Stimulated activated CD4-positive, alpha-beta T cell treated with anti-CD3 and anti-CD28 coated beads, Interleukin-4, amount 100 ng/mL, for 1 hour (primary cell): ENCODE measurements around the gene CERS1.

Source experiments
- DNase-seq: peaks from one replicate; pipeline ENCODE4 v3.0.0-alpha.2; 2020

Gene CERS1

DNA sequence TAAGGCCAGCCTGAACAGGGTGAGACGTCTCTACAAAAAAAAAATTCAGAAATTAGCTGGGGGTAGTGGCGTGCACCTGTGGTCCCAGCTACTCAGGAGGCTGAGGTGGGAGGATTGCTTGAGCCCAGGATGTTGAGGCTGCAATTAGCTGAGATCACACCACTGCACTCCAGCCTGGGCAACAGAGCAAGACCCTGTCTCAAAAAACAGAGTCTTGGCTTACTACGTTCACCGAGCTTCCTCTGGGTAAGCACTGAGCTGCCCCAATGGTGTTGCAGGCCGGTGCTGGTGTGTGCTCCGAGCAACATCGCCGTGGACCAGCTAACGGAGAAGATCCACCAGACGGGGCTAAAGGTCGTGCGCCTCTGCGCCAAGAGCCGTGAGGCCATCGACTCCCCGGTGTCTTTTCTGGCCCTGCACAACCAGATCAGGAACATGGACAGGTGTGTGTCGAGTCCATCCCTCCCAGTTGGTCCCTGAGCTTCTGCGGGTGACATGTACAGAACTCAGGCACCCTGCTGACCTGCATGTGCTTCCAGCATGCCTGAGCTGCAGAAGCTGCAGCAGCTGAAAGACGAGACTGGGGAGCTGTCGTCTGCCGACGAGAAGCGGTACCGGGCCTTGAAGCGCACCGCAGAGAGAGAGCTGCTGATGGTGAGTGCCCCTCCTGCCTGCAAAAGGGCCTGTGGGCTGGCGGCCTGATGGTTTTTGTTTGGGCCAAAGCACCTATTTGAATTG is 40.1 kb downstream of the CERS1 start:
- DNase-seq, result no peak

GRCh38 chr19:18854982-18855381 is 41.0 kb downstream of the CERS1 start:
- DNase-seq, result no peak

GRCh38 chr19:18853755-18854427 is 42.1 kb downstream of the CERS1 start:
- DNase-seq, result no peak

DNA sequence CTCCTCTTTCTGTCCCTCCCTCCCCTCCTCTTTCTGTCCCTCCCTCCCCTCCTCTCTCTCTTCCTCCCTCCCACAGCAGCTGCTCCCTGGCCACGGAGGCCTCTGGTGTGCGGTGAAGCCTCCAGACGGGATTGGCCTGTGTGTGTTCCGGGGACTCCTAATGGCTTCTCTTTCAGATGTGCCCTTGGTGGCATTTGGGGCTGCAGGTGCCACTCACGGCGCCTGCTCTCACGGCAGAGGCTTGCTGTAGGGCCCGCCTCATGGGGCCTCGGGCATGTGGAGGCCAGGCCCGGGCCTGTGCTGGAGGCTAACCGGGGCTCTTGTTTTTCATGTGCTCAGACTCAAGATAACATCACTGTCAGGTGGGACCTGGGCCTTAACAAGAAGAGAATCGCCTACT is 43.3 kb downstream of the CERS1 start:
- no peak for DNase-seq

GRCh38 chr19:18851673-18852325 is 44.2 kb downstream of the CERS1 start:
- no peak for DNase-seq

- no peak for DNase-seq
Observed at GRCh38 chr19:18850471-18851375, 45.2 kb downstream of the CERS1 start.

DNA sequence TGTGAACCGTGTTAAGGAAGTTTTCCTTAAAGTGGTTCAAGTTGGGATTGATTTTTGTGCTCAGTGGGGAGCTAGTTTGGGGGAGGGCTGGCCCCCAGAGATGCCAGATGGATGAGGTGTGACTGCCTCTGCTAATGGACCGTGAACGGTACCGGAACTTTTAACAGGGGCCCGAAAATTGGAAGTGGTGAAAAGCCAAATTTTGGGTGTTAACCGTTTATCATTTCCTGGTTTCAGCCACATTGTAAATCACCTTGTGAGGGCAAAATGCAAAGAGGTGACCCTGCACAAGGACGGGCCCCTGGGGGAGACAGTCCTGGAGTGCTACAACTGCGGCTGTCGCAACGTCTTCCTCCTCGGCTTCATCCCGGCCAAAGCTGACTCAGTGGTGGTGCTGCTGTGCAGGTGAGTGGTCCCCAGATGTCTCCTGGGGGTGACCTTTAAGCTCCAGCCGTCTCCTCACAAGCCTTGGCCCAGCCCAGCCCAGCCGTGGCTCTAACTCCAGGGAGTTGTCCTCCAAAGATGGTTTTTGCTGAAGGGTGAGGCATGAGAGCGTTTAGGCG is 46.0 kb downstream of the CERS1 start:
- no peak for DNase-seq

- DNase-seq, result no peak
Observed at GRCh38 chr19:18848878-18849661, 46.9 kb downstream of the CERS1 start.

DNA sequence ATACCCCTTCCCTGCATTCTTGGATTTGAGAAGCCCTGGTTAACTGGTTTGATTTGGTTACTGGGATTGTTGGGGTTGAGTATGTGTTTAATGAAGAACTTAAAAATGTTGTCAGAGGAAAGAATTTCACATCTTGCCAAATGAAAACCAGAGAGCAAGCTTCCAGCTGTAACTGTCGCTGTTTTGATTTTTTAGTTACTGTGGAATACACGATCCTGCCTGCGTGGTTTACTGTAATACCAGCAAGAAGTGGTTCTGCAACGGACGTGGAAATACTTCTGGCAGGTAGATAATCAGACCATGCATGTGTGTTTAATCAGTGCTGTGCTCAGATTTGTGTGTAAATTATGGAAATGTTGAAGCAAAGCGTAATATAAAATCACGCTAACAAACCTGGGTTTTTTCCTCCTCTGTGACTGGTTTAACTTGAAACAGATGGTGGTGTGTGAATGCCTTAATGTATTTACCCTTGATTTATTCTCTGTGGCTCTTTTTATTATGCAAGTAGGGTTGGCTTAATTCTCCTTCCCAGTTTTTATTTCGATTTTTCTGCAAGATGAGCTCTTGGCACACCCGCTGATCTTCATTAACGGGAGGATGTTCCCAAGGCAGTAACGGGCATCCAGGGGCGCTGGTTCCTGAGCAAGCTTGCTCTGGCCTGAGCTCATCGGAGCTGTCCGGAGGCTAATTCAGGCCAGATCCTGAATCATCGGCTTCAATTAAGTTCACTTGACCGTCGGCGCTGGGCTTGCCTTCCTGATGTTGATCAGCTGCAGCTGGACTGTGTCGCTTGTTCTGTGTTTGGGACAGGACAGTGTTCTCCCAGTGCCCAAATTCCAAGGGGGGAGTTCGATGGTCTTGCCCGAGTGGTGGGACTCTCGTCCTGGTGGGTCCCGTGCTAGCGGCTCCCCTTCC is 48.2 kb downstream of the CERS1 start:
- DNase-seq, result no peak

GRCh38 chr19:18846862-18847548 is 49.0 kb downstream of the CERS1 start:
- peak; percentile 72 for DNase-seq

GRCh38 chr19:18845961-18846360 is 50.0 kb downstream of the CERS1 start:
- DNase-seq, result no peak

- no peak for DNase-seq
Observed at GRCh38 chr19:18844806-18845329, 51.1 kb downstream of the CERS1 start.

DNA sequence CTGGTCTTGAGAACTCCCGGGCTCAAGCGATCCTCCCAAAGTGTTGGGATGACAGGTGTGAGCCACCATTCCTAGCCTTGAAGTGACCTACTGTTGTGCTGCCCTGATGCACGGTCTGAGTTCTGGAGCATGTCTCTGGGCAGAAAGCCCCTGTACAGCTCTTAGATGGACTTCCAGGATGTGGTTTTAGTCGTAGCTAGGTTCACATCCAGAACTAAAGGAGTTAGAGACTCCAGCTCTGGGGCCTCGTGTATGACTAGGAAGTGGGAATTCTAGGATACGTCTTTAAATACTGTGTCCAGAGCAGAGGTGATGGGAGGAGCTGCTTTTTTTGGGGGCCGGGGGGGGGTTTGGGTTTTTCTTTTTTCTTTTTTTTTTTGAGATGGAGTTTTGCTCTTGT is 52.0 kb downstream of the CERS1 start:
- DNase-seq, result no peak

- no peak for DNase-seq
Observed at GRCh38 chr19:18842166-18842565, 53.8 kb downstream of the CERS1 start.

GRCh38 chr19:18841400-18841799 is 54.6 kb downstream of the CERS1 start:
- DNase-seq, result no peak

DNA sequence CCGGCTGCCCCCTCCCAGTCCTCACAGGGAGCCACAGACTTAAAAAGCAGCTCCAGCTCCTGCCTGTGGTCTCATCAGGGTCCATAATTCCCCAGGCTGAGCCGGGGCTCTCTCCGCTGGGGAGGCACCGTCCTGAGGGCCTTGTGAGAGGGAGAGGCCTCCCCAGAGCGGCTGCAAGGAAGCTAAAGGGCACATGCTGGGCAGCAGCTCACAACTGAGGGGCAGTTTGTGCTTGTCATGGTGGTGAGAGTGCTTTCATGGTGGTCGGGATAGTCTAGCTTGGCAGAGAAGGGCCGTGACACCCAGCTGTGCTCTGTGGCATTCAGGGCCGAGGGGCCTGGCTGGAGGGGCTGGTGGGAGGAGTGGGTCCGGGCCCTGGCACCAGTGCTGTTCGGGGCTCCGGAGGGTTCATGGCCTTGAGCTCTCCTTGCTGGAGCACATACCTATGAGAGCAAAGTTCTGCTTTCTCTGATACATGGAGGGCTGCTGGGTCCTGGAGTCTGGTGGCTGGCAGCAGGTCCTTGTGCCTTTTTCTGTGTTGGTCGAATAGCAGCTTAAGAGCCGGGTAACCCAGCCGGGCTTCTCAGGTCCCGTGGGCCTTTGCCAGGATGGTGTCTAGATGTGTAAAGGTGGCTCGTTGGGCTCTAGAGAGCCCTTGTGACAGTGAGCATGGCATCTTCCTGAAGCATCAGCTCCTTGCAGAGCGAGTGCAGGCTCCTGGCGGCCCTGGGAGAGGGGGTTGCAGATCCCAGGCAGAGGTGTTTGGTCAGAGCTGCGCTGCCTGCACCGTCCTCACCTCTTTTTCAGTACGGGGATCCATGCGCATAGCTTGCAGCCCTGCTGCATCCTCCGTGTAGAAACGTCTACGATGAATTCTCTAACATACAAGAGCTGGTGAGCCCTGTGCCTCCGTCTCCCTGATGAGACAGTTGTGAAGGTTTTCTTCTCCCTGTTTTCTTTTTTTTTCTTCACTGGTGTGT is 55.4 kb downstream of the CERS1 start:
- no peak for DNase-seq

- DNase-seq, result no peak
Observed at GRCh38 chr19:18839465-18840287, 56.3 kb downstream of the CERS1 start.

DNA sequence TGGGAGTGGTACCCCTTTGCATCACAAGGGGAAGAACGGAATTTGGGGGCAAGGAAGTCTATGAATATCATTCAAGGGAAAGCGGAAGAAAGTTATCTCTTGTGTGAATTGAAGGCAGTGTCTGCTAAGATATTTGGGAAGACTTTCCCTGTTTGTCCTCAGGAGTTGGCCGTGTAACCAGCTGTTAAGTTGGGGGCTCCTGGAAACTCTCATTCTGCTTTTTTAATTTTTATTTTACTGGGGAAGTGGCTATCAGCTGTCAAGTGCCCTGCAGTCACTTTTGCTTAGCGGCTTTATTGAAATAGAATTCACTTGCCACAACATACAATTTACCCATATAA is 61.3 kb downstream of the CERS1 start:
- no peak for DNase-seq
